GM12878 (cell line): Measurements from ENCODE around the gene HMGCS1. TPM values are rescaled to one million over a fixed set of nuclear protein-coding genes. Genes with fewer than 3 reads are reported as not detected.

ENCODE experiments used
- ATAC-seq: fragments of 200-7000 bp; cut with Tn5 transposase; 3 replicates; pipeline ENCODE4 v1.9.1; 2020; ENCODE audit warnings: mild to moderate bottlenecking, moderate library complexity
- BruUV-seq: library from RNA; stranded (reverse); fragments of 400-500 nt; replicated peaks from 2 replicates; lab custom pipeline; 2021; lab: Mats Ljungman, UMichigan
- CTCF ChIA-PET: fragments of 300-600 bp; sonication (Branson Sonifier 250); formaldehyde crosslinking; extraction: SDS; loops from one replicate; lab custom pipeline; 2021; ENCODE audit warnings: inconsistent platforms; lab: Yijun Ruan, JAX
- POLR2A ChIA-PET: fragments of 350-600 bp; formaldehyde crosslinking; extraction: SDS; loops from one replicate; lab custom pipeline; 2021; ENCODE audit warnings: inconsistent platforms; lab: Charles Lee
- RAD21 ChIA-PET: fragments of 300-600 bp; sonication (Branson Sonifier 250); formaldehyde crosslinking; loops from one replicate; lab custom pipeline; 2023; ENCODE audit warnings: antibody characterized with exemption; ENCODE audit not compliant: unreplicated experiment; lab: Charles Lee
- SMC1A ChIA-PET: fragments of 300-600 bp; sonication (Branson Sonifier 250); formaldehyde crosslinking; loops from one replicate; lab custom pipeline; 2023; ENCODE audit not compliant: unreplicated experiment, uncharacterized antibody; lab: Charles Lee
- DNase-seq: peaks from one replicate; pipeline ENCODE4 v3.0.0-alpha.2; 2011; ENCODE audit warnings: low read depth, low spot score
- FAIRE-seq: peaks from 3 replicates; lab custom pipeline; 2011; peaks lifted over from hg19 to GRCh38; lab: Jason Lieb, UNC
- H2AFZ ChIP-seq: 2 replicates; pipeline ENCODE4 v1.6.0; 2011; ENCODE audit warnings: low read depth, low read length, control low read depth; ENCODE audit not compliant: control insufficient read depth
- H3K27ac ChIP-seq: 2 replicates; pipeline ENCODE4 v1.5.1; 2011; ENCODE audit warnings: control low read depth; ENCODE audit not compliant: control insufficient read depth, insufficient read depth
- H3K27me3 ChIP-seq, 2 experiments: replicated peaks in 1 of 2; 2 replicates each; pipeline versions ENCODE4 v1.6.0 to v1.6.1; 2011; ENCODE audit warnings: low read length in 1 of 2; ENCODE audit not compliant: control insufficient read depth in 2 of 2, insufficient read depth in 2 of 2
- H3K36me3 ChIP-seq, 2 experiments: 2 replicates each; pipeline ENCODE4 v1.5.1; 2011; ENCODE audit warnings: low read length in 1 of 2; ENCODE audit not compliant: control insufficient read depth in 2 of 2, insufficient read depth in 2 of 2
- H3K4me1 ChIP-seq: 2 replicates; pipeline ENCODE4 v1.6.1; 2011; ENCODE audit warnings: mild to moderate bottlenecking, low read length, moderate library complexity, mixed read lengths; ENCODE audit not compliant: control insufficient read depth, insufficient read depth
- H3K4me2 ChIP-seq: 2 replicates; pipeline ENCODE4 v1.6.0; 2011; ENCODE audit warnings: control low read depth; ENCODE audit not compliant: control insufficient read depth, insufficient read depth
- H3K4me3 ChIP-seq: fragments of 200-600 bp; sonication (generic); 2 replicates; pipeline ENCODE4 v1.5.1; 2016
- H3K79me2 ChIP-seq: 2 replicates; pipeline ENCODE4 v1.6.0; 2011; ENCODE audit warnings: low read length; ENCODE audit not compliant: control insufficient read depth, insufficient read depth
- H3K9ac ChIP-seq: 2 replicates; pipeline ENCODE4 v1.8.0; 2011; ENCODE audit warnings: low read length, control low read depth, mixed read lengths; ENCODE audit not compliant: control insufficient read depth, insufficient read depth
- H3K9me3 ChIP-seq: replicated peaks from 3 replicates; pipeline ENCODE4 v1.5.1; 2011; ENCODE audit warnings: mild to moderate bottlenecking, low read length; ENCODE audit not compliant: control insufficient read depth, insufficient read depth
- H4K20me1 ChIP-seq: 2 replicates; pipeline ENCODE4 v1.6.0; 2011; ENCODE audit not compliant: control insufficient read depth, insufficient read depth
- BMI1 ChIP-seq: fragments of 450-650 bp; IDR thresholded peaks from 2 replicates; pipeline ENCODE4 v1.6.1; 2016; ENCODE audit warnings: mild to moderate bottlenecking, moderate library complexity, borderline replicate concordance
- HCFC1 ChIP-seq: fragments of 150-350 bp; IDR thresholded peaks from 2 replicates; pipeline ENCODE4 v1.6.1; 2014; ENCODE audit warnings: low read length
- MTA3 ChIP-seq: IDR thresholded peaks from 2 replicates; pipeline ENCODE4 v1.6.1; 2012; ENCODE audit warnings: low read length, inconsistent platforms, borderline replicate concordance
- WGBS: methylation state at CpG from one replicate; pipeline ENCODE4 v1.1.6; 2016; ENCODE audit warnings: low lambda C conversion rate; ENCODE audit not compliant: insufficient replicate concordance, insufficient coverage; ENCODE audit errors: missing lambda C conversion rate; 5-methylcytosine and 5-hydroxymethylcytosine counted together
- in situ Hi-C: fragments of 300-500 bp; cut with MboI; formaldehyde crosslinking; loops from 9 replicates; pipeline ENCODE4 v1.14.3; 2018; ENCODE audit warnings: mixed read lengths
- intact Hi-C: fragments of 100-400 bp; cut with micrococcal nuclease; formaldehyde crosslinking; loops from one replicate; pipeline ENCODE4 v1.14.2; 2022; ENCODE audit not compliant: unreplicated experiment
- polyA plus RNA-seq, 11 experiments: library from polyadenylated mRNA; depleted of rRNA in 4 of 11; unstranded in 6 of 11; stranded (reverse) in 5 of 11; fragments of >200 nt; fragmentation: Nextera tagmentation in 4 of 11; fragmentation: Illumina TruSeq in 1 of 11; extraction: Ambion mirVana in 4 of 11; extraction: Trizol in 1 of 11; gene quantifications; 1 replicate in 1 of 11; 2 replicates in 10 of 11; pipeline versions ENCODE4 v1.2.1 to v1.2.3, GENCODE V29; 2011 to 2016; ENCODE audit warnings: inconsistent platforms in 2 of 11, missing spikeins in 2 of 11, low read depth in 1 of 11
- total RNA-seq, 4 experiments: library from RNA; depleted of rRNA in 3 of 4; stranded (reverse); fragments of >200 nt in 3 of 4; fragmentation: Illumina TruSeq in 1 of 4; extraction: Trizol in 1 of 4; gene quantifications; 2 replicates each; pipeline versions ENCODE4 v1.2.1 to v1.2.3, GENCODE V29; 2013 to 2021
- TF ChIP-seq, protein P1 (sequence below): fragments of 450-650 bp; IDR thresholded peaks from 2 replicates; pipeline ENCODE4 v1.6.1; 2017; ENCODE audit warnings: mild to moderate bottlenecking, low read depth, inconsistent platforms; ENCODE audit not compliant: poor library complexity, severe bottlenecking
- TF ChIP-seq, protein P2 (sequence below): fragments of 450-650 bp; IDR thresholded peaks from 2 replicates; pipeline ENCODE4 v1.6.1; 2018; ENCODE audit warnings: mild to moderate bottlenecking, low read depth, moderate library complexity; ENCODE audit not compliant: partially characterized antibody
- TF ChIP-seq, protein P3 (sequence below): IDR thresholded peaks from 2 replicates; pipeline ENCODE4 v1.6.1; 2011; ENCODE audit warnings: mild to moderate bottlenecking, low read depth, low read length, moderate library complexity; ENCODE audit not compliant: insufficient replicate concordance

The HMGCS1 gene
- total and polyA plus RNA-seq, 10 of the 15 experiments (the other 5 are each of a cell fraction or from before 2014, with no cell fraction given), result 24.0 to 193 (median 108) TPM

DNA sequence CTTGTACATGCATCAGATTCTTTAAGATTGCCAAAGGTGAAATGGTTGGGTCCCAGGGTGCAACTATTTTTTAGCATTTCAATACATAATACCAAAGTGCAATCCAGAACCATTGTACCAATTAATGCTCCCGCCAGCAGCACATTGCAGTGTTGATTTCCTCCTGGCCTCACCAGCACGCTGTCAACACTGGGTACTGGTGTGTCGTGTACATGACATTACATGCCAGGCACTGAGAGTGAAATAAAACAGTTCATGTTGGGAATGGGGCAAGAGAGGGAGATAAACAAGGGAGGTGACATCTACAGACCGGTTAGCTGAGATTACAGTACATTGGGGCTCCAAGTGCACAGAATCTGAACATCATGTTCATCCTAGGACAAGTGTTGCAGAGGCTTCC is 37.8 kb downstream of the HMGCS1 start:
- no TSS peak for BruUV-seq
- TF ChIP-seq HCFC1 (no peak), MTA3 (no peak), BMI1 (no peak)
- TF ChIP-seq, protein P1, sequence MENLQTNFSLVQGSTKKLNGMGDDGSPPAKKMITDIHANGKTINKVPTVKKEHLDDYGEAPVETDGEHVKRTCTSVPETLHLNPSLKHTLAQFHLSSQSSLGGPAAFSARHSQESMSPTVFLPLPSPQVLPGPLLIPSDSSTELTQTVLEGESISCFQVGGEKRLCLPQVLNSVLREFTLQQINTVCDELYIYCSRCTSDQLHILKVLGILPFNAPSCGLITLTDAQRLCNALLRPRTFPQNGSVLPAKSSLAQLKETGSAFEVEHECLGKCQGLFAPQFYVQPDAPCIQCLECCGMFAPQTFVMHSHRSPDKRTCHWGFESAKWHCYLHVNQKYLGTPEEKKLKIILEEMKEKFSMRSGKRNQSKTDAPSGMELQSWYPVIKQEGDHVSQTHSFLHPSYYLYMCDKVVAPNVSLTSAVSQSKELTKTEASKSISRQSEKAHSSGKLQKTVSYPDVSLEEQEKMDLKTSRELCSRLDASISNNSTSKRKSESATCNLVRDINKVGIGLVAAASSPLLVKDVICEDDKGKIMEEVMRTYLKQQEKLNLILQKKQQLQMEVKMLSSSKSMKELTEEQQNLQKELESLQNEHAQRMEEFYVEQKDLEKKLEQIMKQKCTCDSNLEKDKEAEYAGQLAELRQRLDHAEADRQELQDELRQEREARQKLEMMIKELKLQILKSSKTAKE, result no peak
- TF ChIP-seq, protein P2, sequence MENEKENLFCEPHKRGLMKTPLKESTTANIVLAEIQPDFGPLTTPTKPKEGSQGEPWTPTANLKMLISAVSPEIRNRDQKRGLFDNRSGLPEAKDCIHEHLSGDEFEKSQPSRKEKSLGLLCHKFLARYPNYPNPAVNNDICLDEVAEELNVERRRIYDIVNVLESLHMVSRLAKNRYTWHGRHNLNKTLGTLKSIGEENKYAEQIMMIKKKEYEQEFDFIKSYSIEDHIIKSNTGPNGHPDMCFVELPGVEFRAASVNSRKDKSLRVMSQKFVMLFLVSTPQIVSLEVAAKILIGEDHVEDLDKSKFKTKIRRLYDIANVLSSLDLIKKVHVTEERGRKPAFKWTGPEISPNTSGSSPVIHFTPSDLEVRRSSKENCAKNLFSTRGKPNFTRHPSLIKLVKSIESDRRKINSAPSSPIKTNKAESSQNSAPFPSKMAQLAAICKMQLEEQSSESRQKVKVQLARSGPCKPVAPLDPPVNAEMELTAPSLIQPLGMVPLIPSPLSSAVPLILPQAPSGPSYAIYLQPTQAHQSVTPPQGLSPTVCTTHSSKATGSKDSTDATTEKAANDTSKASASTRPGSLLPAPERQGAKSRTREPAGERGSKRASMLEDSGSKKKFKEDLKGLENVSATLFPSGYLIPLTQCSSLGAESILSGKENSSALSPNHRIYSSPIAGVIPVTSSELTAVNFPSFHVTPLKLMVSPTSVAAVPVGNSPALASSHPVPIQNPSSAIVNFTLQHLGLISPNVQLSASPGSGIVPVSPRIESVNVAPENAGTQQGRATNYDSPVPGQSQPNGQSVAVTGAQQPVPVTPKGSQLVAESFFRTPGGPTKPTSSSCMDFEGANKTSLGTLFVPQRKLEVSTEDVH, result no peak
- TF ChIP-seq, protein P3, sequence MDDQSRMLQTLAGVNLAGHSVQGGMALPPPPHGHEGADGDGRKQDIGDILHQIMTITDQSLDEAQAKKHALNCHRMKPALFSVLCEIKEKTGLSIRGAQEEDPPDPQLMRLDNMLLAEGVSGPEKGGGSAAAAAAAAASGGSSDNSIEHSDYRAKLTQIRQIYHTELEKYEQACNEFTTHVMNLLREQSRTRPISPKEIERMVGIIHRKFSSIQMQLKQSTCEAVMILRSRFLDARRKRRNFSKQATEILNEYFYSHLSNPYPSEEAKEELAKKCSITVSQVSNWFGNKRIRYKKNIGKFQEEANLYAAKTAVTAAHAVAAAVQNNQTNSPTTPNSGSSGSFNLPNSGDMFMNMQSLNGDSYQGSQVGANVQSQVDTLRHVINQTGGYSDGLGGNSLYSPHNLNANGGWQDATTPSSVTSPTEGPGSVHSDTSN, result no peak
- Histone ChIP-seq H3K9me3 (no peaks in the 10 kb centered on the region), H3K9ac (no peak overlapping the region), H3K79me2 (no peaks in the 10 kb centered on the region), H4K20me1 (no peaks in the 10 kb centered on the region), H2AFZ (no peak overlapping the region), H3K4me1 (0 out of 2 replicates have a peak, but pooled peaks cover 3% of the 10 kb centered on the region), H3K4me2 (no peak overlapping the region), H3K36me3 (no peaks in the 10 kb centered on the region), H3K4me3 (no peak overlapping the region), H3K27me3 (no peaks in the 10 kb centered on the region), H3K27ac (no peak overlapping the region)
- POLR2A ChIA-PET, result interaction anchor here (0.7 kb wide), 1 partner anchor 23 kb away, joined by 3 read pairs; no protein-coding TSS in a partner anchor
- SMC1A ChIA-PET, result interaction anchor here (2.1 kb wide), 1 partner anchor 11 kb away, joined by 6 read pairs; no protein-coding TSS in a partner anchor
- DNase-seq (no peak), FAIRE-seq (no peak), ATAC-seq (no peak)
- WGBS, result 80% methylated on average over 4 of the region's 4 CpGs
- CTCF ChIA-PET, result interaction anchor here (0.6 kb wide), 1 partner anchor 1026 kb away, joined by 3 read pairs; no protein-coding TSS in a partner anchor
- RAD21 ChIA-PET, result no interaction called here
- intact Hi-C loops (no loop called here), in situ Hi-C loops (no loop called here)
